ENCODE measurements around the gene ADAM15. TPM values are rescaled to one million over a fixed set of nuclear protein-coding genes. Genes with fewer than 3 reads are reported as not detected.

Gene ADAM15
- total and polyA plus RNA-seq, 7 donors = 37.8 to 186 (median 54.9) TPM

DNA sequence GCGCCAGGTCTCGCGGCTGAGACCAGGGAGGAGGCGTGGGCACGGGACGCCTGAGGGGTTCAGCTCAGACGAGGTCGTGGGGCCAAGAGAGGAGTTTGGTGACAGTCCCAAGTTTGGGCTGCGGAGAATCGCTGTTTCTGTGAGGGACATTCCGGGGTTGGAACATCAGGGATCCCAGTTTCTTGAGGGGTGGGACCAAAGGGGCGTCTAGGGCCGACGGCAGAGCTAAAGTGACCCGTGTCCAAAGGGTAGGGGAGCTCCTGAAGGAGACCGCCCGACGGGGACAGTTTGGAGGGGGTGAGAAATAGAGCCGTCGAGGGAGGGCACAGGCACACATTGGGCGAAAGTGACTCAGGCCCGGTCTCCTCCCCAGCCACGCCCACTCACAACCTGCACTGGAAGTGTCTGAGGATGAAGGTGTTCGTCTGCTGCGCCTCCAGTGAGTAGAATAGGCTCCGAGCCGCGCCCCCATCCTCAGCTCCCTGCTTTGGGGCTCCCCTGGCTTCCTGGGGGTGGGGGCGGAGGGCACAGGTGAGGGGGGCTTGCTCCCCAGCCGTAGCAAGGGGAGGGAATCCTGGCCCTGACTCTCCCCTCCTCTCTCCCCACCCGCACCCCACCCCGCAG, 34.5 kb downstream of the ADAM15 start:
- DNase-seq = peak; percentile 85
- TF ChIP-seq, protein P1, sequence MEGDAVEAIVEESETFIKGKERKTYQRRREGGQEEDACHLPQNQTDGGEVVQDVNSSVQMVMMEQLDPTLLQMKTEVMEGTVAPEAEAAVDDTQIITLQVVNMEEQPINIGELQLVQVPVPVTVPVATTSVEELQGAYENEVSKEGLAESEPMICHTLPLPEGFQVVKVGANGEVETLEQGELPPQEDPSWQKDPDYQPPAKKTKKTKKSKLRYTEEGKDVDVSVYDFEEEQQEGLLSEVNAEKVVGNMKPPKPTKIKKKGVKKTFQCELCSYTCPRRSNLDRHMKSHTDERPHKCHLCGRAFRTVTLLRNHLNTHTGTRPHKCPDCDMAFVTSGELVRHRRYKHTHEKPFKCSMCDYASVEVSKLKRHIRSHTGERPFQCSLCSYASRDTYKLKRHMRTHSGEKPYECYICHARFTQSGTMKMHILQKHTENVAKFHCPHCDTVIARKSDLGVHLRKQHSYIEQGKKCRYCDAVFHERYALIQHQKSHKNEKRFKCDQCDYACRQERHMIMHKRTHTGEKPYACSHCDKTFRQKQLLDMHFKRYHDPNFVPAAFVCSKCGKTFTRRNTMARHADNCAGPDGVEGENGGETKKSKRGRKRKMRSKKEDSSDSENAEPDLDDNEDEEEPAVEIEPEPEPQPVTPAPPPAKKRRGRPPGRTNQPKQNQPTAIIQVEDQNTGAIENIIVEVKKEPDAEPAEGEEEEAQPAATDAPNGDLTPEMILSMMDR (IDR thresholded peaks at IDR 0.05) = no peak
- TF ChIP-seq POLR2AphosphoS5 (IDR thresholded peaks at IDR 0.05) = no peak
- no peak for TF ChIP-seq EP300 (IDR thresholded peaks at IDR 0.05)
- no peak for TF ChIP-seq POLR2A (IDR thresholded peaks at IDR 0.05)
- H3K4me1 ChIP-seq = peaks cover 0 to 41% (median 39%) of the 10 kb centered on the region in 4 donors
- intact Hi-C loops (cut with DNase I) = loop anchor here (2.0 kb wide), 1 partner anchor 35 kb away; the partner anchor contains the start of gene ADAM15
- H3K4me3 ChIP-seq = peak overlapping the region; percentile 44 to 73 (median 68)
- peaks cover 31 to 39% (median 38%) of the 10 kb centered on the region in 3 donors for H3K27me3 ChIP-seq
- H3K27ac ChIP-seq = peak overlapping the region; percentile 86 to 94 (median 89)
- 2 to 4% methylated on average over 32 of the region's 32 CpGs for WGBS, 2 donors
- no peaks in the 10 kb centered on the region for H3K36me3 ChIP-seq
- H3K9me3 ChIP-seq = no peaks in the 10 kb centered on the region

DNA sequence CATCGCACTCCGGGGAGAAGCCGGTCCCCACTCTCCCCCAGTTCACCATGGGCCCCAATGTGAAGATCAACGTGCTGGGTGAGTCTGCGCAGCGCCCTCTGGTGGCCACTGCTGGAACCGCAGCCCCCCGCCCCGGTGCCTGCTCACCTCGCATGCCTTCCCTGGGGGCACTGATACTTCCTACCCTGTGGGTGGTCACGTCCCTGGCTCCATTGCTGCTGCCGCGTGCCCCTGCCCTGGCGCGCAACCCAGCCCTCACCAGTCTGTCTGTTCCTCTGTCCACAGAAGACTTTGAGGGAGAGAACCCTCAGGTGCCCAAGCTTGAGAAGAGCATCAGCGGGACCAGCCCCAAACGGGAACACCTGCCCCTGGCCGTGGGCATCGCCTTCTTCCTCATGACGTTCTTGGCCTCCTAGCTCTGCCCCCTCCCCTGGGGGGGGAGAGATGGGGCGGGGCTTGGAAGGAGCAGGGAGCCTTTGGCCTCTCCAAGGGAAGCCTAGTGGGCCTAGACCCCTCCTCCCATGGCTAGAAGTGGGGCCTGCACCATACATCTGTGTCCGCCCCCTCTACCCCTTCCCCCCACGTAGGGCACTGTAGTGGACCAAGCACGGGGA, 35.1 kb downstream of the ADAM15 start:
- Histone ChIP-seq H3K4me1 (peaks cover 0 to 39% (median 36%) of the 10 kb centered on the region in 4 donors), H3K4me3 (peak overlapping the region in 3 of 4 donors; percentile 65 to 73 (median 71)), H3K9me3 (no peaks in the 10 kb centered on the region), H3K36me3 (no peaks in the 10 kb centered on the region), H3K27me3 (peaks cover 25 to 32% (median 32%) of the 10 kb centered on the region in 3 donors), H3K27ac (peak overlapping the region; percentile 86 to 94 (median 89))
- TF ChIP-seq, protein P1 (IDR thresholded peaks at IDR 0.05) = peak; percentile 86 to 99 (median 96)
- TF ChIP-seq POLR2A (IDR thresholded peaks at IDR 0.05) = no peak
- peak; percentile 86 for DNase-seq
- intact Hi-C loops (cut with DNase I) = no loop called here
- 18 to 21% methylated on average over 24 of the region's 24 CpGs for WGBS, 2 donors

DNA sequence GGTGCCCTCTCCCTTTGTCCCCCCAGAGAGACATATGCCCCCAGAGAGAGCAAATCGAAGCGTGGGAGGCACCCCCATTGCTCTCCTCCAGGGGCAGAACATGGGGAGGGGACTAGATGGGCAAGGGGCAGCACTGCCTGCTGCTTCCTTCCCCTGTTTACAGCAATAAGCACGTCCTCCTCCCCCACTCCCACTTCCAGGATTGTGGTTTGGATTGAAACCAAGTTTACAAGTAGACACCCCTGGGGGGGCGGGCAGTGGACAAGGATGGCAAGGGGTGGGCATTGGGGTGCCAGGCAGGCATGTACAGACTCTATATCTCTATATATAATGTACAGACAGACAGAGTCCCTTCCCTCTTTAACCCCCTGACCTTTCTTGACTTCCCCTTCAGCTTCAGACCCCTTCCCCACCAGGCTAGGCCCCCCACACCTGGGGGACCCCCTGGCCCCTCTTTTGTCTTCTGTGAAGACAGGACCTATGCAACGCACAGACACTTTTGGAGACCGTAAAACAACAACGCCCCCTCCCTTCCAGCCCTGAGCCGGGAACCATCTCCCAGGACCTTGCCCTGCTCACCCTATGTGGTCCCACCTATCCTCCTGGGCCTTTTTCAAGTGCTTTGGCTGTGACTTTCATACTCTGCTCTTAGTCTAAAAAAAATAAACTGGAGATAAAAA, 35.9 kb downstream of the ADAM15 start:
- peak; percentile 54 for DNase-seq
- H3K4me1 ChIP-seq = peaks cover 0 to 37% (median 35%) of the 10 kb centered on the region in 4 donors
- peak overlapping the region in 1 of 4 donors; percentile 46 for H3K27ac ChIP-seq
- H3K9me3 ChIP-seq = no peaks in the 10 kb centered on the region
- H3K27me3 ChIP-seq = peaks cover 17 to 25% (median 24%) of the 10 kb centered on the region in 3 donors
- intact Hi-C loops (cut with DNase I) = no loop called here
- no peak overlapping the region for H3K4me3 ChIP-seq
- no peak for TF ChIP-seq POLR2A (IDR thresholded peaks at IDR 0.05)
- no peak for TF ChIP-seq EP300 (IDR thresholded peaks at IDR 0.05)
- TF ChIP-seq POLR2AphosphoS5 (IDR thresholded peaks at IDR 0.05) = no peak
- TF ChIP-seq, protein P1 (IDR thresholded peaks at IDR 0.05) = no peak
- 72 to 76% methylated on average over 8 of the region's 8 CpGs for WGBS, 2 donors
- H3K36me3 ChIP-seq = no peaks in the 10 kb centered on the region

DNA sequence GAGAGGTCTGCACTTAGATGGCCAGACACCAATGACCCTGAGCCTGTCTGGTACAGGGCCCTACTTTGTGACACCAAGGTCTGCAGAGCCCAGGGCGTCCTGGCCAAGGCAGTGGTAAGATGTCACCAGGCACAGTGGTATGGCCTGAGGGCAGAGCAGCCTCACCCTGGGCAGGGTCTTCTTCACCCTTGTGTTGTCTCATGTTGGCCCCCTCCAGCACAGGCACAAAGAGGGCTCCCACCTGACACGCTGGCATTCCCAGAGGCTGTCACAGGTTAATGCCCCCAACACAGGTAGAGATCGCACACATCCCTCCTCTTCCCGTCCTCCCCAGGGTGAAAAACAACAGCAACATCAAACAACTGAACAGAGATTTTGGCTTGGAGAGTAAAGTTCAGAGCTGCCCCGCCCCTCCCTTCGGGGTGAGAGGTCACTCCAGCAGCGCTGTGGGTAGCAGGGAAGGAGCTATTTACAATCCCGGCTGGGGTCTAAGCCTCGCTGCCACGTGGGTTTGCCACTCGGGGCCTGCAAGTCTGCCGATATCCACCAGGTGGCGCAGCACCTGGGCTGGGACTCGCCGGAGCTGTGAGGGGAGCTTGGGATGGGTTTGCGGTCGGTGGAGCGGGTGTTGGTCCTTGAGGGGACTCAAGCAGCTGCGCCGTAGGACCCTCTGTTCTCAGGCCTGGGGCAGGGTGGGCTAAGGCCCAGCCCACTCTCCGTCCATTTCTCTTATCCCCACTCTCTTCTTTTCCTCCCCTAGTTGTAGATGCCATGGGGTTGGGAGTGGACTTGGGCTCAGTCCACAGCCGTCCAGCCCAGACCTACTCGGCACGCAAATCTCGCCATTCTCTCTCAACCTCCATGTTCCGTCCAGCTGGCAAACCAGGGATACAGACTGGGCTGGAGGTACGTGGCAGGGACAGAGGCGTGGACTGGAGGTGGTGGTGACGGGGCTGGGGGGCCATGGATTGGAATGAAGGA, 40.2 kb downstream of the ADAM15 start:
- TF ChIP-seq POLR2AphosphoS5 (IDR thresholded peaks at IDR 0.05) (no peak), EP300 (IDR thresholded peaks at IDR 0.05) (no peak), POLR2A (IDR thresholded peaks at IDR 0.05) (no peak)
- TF ChIP-seq, protein P1 (IDR thresholded peaks at IDR 0.05) = peak; percentile 96 to 99 (median 98)
- 12 to 28% methylated on average over 29 of the region's 29 CpGs for WGBS, 2 donors
- no peaks in the 10 kb centered on the region for H3K36me3 ChIP-seq

More for the DNA sequence above, 40.2 kb downstream of the ADAM15 start:
- peaks cover 0 to 29% (median 26%) of the 10 kb centered on the region in 4 donors for H3K4me1 ChIP-seq
- H3K9me3 ChIP-seq = no peaks in the 10 kb centered on the region
- intact Hi-C loops (cut with DNase I) = loop anchor here (1.0 to 2.0 kb wide), 3 partner anchors 35 to 77 kb away; partner anchors contain the start of genes EFNA1 and SLC50A1
- no peak overlapping the region for H3K27ac ChIP-seq
- H3K27me3 ChIP-seq = no peaks in the 10 kb centered on the region
- DNase-seq = peak; percentile 89
- no peak overlapping the region for H3K4me3 ChIP-seq
